Inflammatory macrophage treated with lipopolysaccharide for 4 hours (primary cell): Measurements from ENCODE around the gene STAC.
A peak's percentile ranks its signal among the peaks of the same experiment; 100 is the strongest.

ENCODE experiments used
- DNase-seq: peaks from one replicate; pipeline ENCODE4 v3.0.0-alpha.2; 2020

The STAC gene, protein sequence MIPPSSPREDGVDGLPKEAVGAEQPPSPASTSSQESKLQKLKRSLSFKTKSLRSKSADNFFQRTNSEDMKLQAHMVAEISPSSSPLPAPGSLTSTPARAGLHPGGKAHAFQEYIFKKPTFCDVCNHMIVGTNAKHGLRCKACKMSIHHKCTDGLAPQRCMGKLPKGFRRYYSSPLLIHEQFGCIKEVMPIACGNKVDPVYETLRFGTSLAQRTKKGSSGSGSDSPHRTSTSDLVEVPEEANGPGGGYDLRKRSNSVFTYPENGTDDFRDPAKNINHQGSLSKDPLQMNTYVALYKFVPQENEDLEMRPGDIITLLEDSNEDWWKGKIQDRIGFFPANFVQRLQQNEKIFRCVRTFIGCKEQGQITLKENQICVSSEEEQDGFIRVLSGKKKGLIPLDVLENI

GRCh38 chr3:36380221-36381031 is at the start of gene STAC:
Gene STAC (plus strand): TSS chr3:36380504. CDS start chr3:36380644, 140 bp downstream.
- DNase-seq: peak; percentile 78

GRCh38 chr3:36332139-36332538 is 48.2 kb upstream of the STAC start:
- DNase-seq: no peak

GRCh38 chr3:36362216-36362615 is 18.1 kb upstream of the STAC start:
- peak; percentile 6 for DNase-seq

DNA sequence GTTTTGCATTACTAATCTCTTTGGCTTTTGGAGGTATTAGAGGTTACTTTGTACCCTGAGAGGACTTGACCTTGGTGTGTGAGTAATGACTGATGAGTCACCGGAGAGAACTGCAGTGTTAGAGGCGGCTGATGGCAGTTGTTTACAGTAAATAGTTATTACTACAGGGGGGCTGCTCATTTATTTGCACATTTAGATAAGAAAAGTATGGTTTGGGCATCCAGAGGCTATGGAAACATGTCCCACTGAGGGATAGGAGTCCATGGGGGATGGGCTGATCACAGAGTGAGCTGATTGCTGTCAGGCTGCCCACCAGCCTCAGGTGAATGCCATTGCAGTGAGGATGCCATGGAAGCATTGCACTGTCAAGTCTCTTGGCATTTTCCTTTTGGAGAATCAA is 17.3 kb upstream of the STAC start:
- DNase-seq: no peak

- no peak for DNase-seq
Observed at GRCh38 chr3:36364260-36364659, 16.0 kb upstream of the STAC start.

DNA sequence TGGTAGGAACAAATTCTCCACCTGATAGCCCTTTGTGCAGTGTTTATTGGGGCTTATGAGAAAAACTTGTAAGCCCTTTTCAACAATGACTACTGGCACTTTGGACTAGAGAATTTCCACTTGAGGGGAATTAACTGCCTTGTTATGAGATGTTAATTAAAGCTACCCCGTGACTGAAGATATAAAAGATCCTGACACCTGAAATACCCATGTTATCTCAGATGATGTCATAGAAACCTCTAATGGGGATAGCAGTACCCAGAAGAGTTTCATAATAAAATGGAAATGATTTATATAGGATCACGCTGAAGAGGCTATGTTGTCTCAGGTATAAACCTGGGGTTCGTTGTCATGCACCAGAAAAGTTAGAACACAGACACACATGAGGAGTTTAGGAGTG is 14.5 kb upstream of the STAC start:
- DNase-seq: no peak

GRCh38 chr3:36366308-36366707 is 14.0 kb upstream of the STAC start:
- DNase-seq: no peak

DNA sequence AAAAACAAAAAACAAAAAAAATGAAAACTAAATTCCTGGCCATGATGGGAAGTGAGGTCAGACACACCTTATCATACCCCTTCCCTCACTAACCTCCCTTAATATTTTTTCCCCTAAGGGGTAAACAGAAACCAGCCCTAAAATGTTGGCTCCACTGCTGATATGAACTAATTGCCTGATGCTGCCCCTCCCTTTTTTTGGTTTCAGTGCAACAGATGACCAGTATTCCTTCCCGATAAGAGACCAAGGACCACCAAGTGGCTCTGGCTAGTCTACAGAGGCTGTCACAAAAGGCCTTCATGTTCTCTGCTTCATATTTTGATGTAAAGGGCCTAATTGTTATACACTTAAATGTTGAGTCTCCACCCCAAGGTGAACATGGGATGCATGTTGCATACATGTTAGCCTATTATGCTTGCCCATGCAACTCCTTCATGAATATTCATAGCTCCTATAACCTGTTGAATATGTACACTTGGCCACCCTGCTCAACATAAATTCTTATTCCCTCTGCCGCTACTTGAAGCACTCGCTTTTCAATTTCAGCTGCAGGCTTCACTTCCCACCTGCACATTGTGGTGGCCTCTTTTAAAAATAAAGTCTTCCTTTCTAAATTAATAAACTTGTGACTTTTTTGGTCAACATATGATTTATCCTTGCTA is 12.3 kb upstream of the STAC start:
- no peak for DNase-seq

DNA sequence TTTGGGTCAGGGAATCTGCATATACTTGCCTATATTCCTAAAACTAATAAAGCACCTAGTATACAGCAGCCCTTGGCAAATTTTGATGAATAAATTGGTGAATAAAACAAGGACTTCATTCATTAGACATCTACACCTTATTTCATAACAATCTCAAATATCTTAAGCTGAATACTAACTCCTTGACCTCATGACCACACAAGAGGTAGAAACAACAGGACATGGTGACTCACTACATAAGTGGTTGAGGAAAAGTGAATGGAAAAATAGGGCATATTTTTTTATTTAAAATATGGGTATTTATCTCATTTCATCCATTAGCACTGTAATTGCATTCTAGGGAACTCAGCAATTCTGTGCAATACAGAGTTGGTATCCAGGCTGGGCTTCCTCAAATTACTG is 7.8 kb upstream of the STAC start:
- no peak for DNase-seq

GRCh38 chr3:36373084-36373483 is 7.2 kb upstream of the STAC start:
- no peak for DNase-seq

DNA sequence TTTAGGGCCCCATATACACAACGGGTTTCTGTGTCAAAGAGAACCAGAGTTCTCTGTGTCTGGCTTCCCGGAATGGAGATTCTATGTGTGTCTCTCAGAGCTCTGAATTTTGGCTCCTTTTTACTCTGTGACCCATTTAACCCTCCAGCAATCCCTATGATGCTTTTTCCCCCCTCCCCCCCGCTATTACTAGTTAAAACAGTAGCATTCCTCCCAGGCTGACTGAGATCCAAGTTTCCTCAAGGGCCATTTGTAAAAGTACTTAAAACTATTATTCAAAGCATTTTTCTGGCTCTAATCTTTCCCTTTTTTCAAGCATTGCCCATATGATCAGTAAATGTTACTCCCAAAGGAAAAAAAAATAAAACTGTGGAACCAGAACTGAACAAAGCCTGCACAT is 6.6 kb upstream of the STAC start:
- no peak for DNase-seq

GRCh38 chr3:36379872-36380220 is 458 bp upstream of the STAC start:
- DNase-seq: no peak

DNA sequence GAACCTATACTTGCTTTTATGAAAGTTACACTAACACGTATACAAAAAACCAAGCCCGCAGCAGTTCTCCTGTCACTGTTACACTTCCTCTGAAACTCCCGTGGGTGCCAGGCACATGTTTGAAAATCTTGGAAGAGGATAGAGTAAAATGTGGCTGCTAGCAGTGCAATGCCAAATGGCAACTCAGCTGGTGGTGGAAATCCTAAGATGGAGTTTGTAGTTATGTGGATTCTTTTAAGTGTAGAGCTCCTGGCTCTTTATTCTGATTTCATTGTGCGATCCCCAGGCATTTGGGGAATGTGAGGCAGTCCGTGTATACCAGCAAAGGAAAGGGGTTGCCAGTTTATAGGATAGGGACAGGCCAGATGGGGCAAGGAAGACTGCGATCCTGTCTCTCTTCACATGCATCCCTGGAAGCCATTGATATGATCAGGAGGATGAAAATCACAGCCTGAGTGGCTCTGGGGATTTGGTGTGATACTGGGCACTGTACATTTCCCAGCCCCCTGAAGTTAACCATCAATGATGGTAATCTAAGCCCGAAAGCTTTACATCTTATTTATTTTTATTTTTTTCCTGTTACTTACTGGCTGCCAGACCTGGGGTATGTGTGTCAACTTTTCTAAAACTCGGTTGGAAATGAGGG is 1.1 kb downstream of the STAC start:
- DNase-seq: peak; percentile 24

DNA sequence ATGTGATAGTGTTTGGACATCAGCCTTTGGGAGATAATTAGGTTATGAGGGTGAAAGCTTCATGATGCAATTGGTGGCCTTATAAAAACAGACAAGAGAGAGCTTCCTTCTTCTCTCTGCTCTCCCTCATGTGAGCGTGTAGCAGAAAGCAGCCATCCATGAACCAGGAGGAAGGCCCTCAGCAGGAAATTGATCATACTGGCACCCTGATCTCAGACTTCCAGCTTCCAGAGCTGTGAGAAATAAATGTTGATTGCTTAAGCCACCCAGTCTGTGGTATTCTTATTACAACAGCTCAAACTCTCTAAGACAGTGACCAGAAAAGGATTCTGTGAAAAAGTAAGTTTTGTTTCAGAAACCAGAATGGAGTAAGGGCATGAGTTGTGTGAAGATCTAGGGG is 13.3 kb downstream of the STAC start:
- peak; percentile 93 for DNase-seq

GRCh38 chr3:36394176-36394575 is 13.9 kb downstream of the STAC start:
- no peak for DNase-seq

DNA sequence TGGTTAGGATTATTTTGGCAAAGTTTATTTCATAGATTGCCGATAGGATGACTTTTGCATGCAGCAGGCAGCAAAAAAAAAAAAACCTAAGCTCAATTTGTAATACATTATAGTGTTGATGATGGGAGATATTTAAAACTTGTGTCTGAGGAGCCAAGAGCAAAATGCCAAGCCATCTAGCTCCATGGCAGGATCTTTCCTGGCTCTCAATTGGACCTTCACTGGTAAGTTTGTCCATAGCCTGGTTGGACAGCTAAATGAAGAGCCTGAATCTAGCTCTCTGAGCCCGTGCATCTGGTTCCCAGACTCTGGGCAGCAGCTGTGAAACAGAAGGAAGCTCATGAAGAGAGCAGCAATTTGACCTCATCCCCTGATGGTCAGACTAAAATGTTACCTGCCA is 17.5 kb downstream of the STAC start:
- DNase-seq: no peak

DNA sequence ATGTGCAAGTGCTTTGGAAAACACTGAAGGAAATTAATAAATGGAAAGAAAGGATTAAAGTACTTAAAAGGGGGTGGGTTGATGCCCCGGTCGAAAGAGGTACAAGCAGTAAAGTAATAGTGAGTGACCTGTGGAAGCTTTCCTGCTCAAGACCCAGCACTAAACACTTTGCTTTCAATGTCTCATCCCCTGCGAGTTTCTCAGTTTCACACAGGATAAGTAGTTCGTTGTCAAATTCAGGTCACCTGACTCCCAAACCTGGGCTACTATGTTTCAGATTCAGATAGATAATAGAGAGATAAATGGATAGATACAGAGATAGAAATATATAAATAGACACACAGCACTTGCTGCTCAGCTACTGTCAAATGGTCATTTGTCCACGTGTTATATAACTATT is 19.6 kb downstream of the STAC start:
- no peak for DNase-seq

- DNase-seq: no peak
Observed at GRCh38 chr3:36401056-36401455, 20.8 kb downstream of the STAC start.

GRCh38 chr3:36403661-36404060 is 23.4 kb downstream of the STAC start:
- DNase-seq: no peak

GRCh38 chr3:36405190-36405589 is 24.9 kb downstream of the STAC start:
- no peak for DNase-seq

DNA sequence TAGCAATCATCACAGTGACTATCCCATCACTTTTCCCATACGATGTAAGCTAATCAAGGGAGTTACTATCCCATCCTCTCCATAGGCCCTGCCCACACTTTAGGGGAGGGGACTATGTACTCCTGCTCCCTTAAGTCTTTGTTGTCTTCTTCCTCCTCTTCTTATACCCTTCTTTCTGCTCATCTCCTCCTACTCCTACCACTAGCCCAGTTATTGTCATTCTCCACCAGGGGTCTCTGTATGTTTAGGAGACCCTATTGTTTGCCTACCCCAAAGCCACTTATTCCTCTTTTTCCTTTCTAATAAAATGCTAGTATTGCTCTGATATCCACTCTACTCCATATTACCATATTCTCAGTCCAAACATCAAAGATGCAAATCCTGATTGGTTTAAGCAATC is 27.8 kb downstream of the STAC start:
- no peak for DNase-seq

- no peak for DNase-seq
Observed at GRCh38 chr3:36409862-36410261, 29.6 kb downstream of the STAC start.

DNA sequence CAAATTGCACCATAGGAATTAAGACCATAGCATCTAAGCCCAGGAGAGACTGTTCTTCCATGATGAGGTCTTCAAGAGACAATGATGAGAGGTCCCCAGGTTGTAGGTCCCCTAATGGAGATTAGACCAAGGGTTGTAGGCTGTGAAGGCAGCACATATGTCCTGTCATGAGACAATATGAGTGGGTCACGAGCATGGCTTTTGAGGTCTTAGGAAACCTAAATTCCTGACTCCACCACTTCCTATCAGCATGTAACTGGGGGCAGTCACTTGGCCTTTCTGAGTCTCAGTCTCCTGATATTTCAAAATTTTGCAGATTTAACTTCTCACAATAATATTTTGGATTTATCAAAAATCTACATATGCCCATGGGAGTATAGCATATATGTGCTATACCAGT is 31.3 kb downstream of the STAC start:
- DNase-seq: peak; percentile 56
